ENCODE data around the gene AOPEP. TPM values are rescaled to one million over a fixed set of nuclear protein-coding genes. Genes with fewer than 3 reads are reported as not detected.

AOPEP gene
- total RNA-seq, 1 experiment from 2014 or later, result 14.4 TPM

- ATAC-seq (no peak), DNase-seq (ENCODE audit: low spot score) (no peak)
- no peak overlapping the region for H3K4me3 Mint-ChIP-seq
- H3K36me3 Mint-ChIP-seq, result peaks cover 5% of the 10 kb centered on the region
- H3K9me3 Mint-ChIP-seq, result peaks cover 7% of the 10 kb centered on the region
- ChIA-PET CTCF (no interaction called here), POLR2A (no interaction called here)
- no peak overlapping the region for H3K27ac Mint-ChIP-seq
- no peak for TF ChIP-seq NR2C2 (CRISPR knock-in tag; IDR thresholded peaks at IDR 0.05)
- TF ChIP-seq AFF4 (CRISPR knock-in tag; IDR thresholded peaks at IDR 0.05; ENCODE audit: borderline replicate concordance), result no peak
- TF ChIP-seq OVOL2 (CRISPR knock-in tag; IDR thresholded peaks at IDR 0.05; ENCODE audit: borderline replicate concordance), result no peak
- TF ChIP-seq STAT6 (CRISPR knock-in tag; conservative IDR thresholded peaks at IDR 0.05; ENCODE audit: low read depth), result no peak
- TF ChIP-seq MLX (CRISPR knock-in tag; IDR thresholded peaks at IDR 0.05), result no peak
- TF ChIP-seq KAT7 (CRISPR knock-in tag; IDR thresholded peaks at IDR 0.05; ENCODE audit: borderline replicate concordance), result no peak
- no peak for TF ChIP-seq TEAD1 (CRISPR knock-in tag; IDR thresholded peaks at IDR 0.05)
- no peak for TF ChIP-seq ZNF671 (CRISPR knock-in tag; IDR thresholded peaks at IDR 0.05)
- TF ChIP-seq IRF2 (CRISPR knock-in tag; IDR thresholded peaks at IDR 0.05; ENCODE audit: borderline replicate concordance, low read depth), result no peak
- TF ChIP-seq TP53 (CRISPR knock-in tag; IDR thresholded peaks at IDR 0.05), result no peak
- H3K4me1 Mint-ChIP-seq, result peaks cover 21% of the 10 kb centered on the region
- no peaks in the 10 kb centered on the region for H3K27me3 Mint-ChIP-seq (ENCODE audit: low read depth)
Measured at GRCh38 chr9:94860678-94861588, 134.4 kb downstream of the AOPEP start.

- no peak overlapping the region for H3K27ac Mint-ChIP-seq
- CTCF ChIA-PET, result interaction anchor here (0.6 kb wide), 1 partner anchor 1949 kb away, joined by 3 read pairs; no protein-coding TSS in a partner anchor
Measured at GRCh38 chr9:94861589-94862272, 135.2 kb downstream of the AOPEP start.

More at GRCh38 chr9:94861589-94862272, 135.2 kb downstream of the AOPEP start:
- POLR2A ChIA-PET, result no interaction called here
- peaks cover 25% of the 10 kb centered on the region for H3K4me1 Mint-ChIP-seq
- peaks cover 7% of the 10 kb centered on the region for H3K9me3 Mint-ChIP-seq
- TF ChIP-seq CREM (CRISPR knock-in tag; IDR thresholded peaks at IDR 0.05) (no peak), ZBTB43 (CRISPR knock-in tag; IDR thresholded peaks at IDR 0.05) (no peak), SOX15 (CRISPR knock-in tag; IDR thresholded peaks at IDR 0.05) (no peak), GTF2I (CRISPR knock-in tag; conservative IDR thresholded peaks at IDR 0.05) (no peak), AFF4 (CRISPR knock-in tag; IDR thresholded peaks at IDR 0.05; ENCODE audit: borderline replicate concordance) (no peak), IRF1 (CRISPR knock-in tag; IDR thresholded peaks at IDR 0.05) (no peak), CREB1 (CRISPR knock-in tag; IDR thresholded peaks at IDR 0.05) (no peak)
- H3K27me3 Mint-ChIP-seq (ENCODE audit: low read depth), result no peaks in the 10 kb centered on the region
- H3K36me3 Mint-ChIP-seq, result peaks cover 5% of the 10 kb centered on the region
- DNase-seq (ENCODE audit: low spot score) (no peak), ATAC-seq (no peak)
- no peak overlapping the region for H3K4me3 Mint-ChIP-seq

Measured in WTC11 (cell line).